CD4-positive, alpha-beta T cell treated with Interleukin-4 for 1 hour (primary cell): ENCODE data around the gene PGPEP1.
A peak's percentile ranks its signal among the peaks of the same experiment; 100 is the strongest.

Experiments
- DNase-seq, 2 donors: peaks; one replicate each; pipeline ENCODE4 v3.0.0-alpha.2; 2020 to 2022

PGPEP1 gene

DNA sequence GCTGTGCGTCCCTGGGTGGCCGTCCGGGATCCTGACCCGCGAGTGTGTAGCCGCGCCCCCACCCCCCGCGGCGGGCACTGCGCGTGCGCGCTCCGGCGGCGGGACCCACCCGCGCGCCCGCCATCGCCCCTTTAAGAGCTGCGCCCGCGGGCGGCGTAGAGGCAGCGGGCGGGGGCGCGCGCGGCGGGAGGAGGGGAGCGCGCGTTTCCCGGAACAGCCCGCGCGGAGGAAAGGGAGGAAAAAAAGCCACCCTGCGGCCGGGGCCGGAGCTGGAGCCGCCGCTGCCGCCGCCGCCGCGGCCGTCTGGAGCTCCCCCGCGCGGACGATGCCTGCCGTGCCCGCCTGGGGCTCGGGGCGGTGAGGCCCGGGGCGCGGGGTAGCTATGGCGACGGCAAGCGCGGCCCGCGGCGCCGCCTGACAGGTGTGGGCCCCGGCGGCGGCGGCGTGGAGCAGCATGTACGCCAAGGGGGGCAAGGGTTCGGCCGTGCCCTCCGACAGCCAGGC is 78.8 kb downstream of the PGPEP1 start, which contains the start of gene SSBP4:
SSBP4 (plus strand) TSS at position 204 of the 504 bp plus-strand sequence; CDS start at position 455, 251 bp downstream.
- DNase-seq, result peak; percentile 71 to 78
